ENCODE measurements around the gene MAN1B1.

- no peak for TF ChIP-seq CTCF (IDR thresholded peaks at IDR 0.05)
- no peak for TF ChIP-seq POLR2A (IDR thresholded peaks at IDR 0.05)
- TF ChIP-seq POLR2AphosphoS5 (IDR thresholded peaks at IDR 0.05), result no peak
These were observed 24.4 kb downstream of the MAN1B1 start for GRCh38 chr9:137110911-137111787.

All from sigmoid colon (tissue), 4 donors.